DOHH2 (cell line): ENCODE data around the gene DHX29.
A peak's percentile ranks its signal among the peaks of the same experiment; 100 is the strongest.

ENCODE experiments used
- H3F3A ChIP-seq: fragments of 200-600 bp; sonication (generic), shearing (Covaris generic); 2 replicates; pipeline ENCODE4 v1.6.0; 2016; ENCODE audit warnings: antibody characterized with exemption, mild to moderate bottlenecking; ENCODE audit not compliant: control insufficient read depth, insufficient read depth
- H3K27ac ChIP-seq: fragments of 200-600 bp; sonication (generic); 2 replicates; pipeline ENCODE4 v1.5.1; 2014; ENCODE audit warnings: low read depth, mild to moderate bottlenecking, low read length, moderate library complexity
- H3K27me3 ChIP-seq: fragments of 200-600 bp; sonication (generic); 2 replicates; pipeline ENCODE4 v1.6.1; 2014; ENCODE audit warnings: mild to moderate bottlenecking, low read length, mixed read lengths; ENCODE audit not compliant: control insufficient read depth
- H3K36me3 ChIP-seq: fragments of 200-600 bp; sonication (generic); 2 replicates; pipeline ENCODE4 v1.6.1; 2014; ENCODE audit warnings: mild to moderate bottlenecking, low read length, moderate library complexity, mixed read lengths; ENCODE audit not compliant: control insufficient read depth
- H3K4me1 ChIP-seq: fragments of 200-600 bp; sonication (generic); 2 replicates; pipeline ENCODE4 v1.6.1; 2014; ENCODE audit warnings: mild to moderate bottlenecking, low read length, mixed read lengths; ENCODE audit not compliant: control insufficient read depth
- H3K4me2 ChIP-seq: fragments of 200-600 bp; sonication (generic); 2 replicates; pipeline ENCODE4 v1.6.0; 2014; ENCODE audit warnings: mild to moderate bottlenecking, low read length, moderate library complexity
- H3K4me3 ChIP-seq: fragments of 200-600 bp; sonication (generic); 2 replicates; pipeline ENCODE4 v1.5.1; 2014; ENCODE audit warnings: mild to moderate bottlenecking, low read length, mixed read lengths
- H3K79me2 ChIP-seq: fragments of 200-600 bp; sonication (generic); 2 replicates; pipeline ENCODE4 v1.6.1; 2014; ENCODE audit warnings: mild to moderate bottlenecking, low read length, mixed read lengths; ENCODE audit not compliant: control insufficient read depth
- H3K9me2 ChIP-seq: fragments of 200-600 bp; sonication (generic); replicated peaks from 2 replicates; pipeline ENCODE4 v1.6.1; 2014; ENCODE audit warnings: mild to moderate bottlenecking, low read length, mixed read lengths; ENCODE audit not compliant: control insufficient read depth
- H3K9me3 ChIP-seq: fragments of 200-600 bp; sonication (generic); 2 replicates; pipeline ENCODE4 v1.6.1; 2014; ENCODE audit warnings: antibody characterized with exemption, low read length, mixed read lengths; ENCODE audit not compliant: control insufficient read depth, insufficient read depth
- H4K20me1 ChIP-seq: fragments of 200-600 bp; sonication (generic); 2 replicates; pipeline ENCODE4 v1.6.0; 2014; ENCODE audit warnings: low read depth, mild to moderate bottlenecking, antibody characterized with exemption, low read length, moderate library complexity; ENCODE audit not compliant: control insufficient read depth, insufficient read depth
- CTCF ChIP-seq: fragments of 200-600 bp; sonication (generic); IDR thresholded peaks from one replicate; pipeline ENCODE4 v1.5.1; 2014; ENCODE audit warnings: antibody characterized with exemption, mild to moderate bottlenecking, low read depth, low read length; ENCODE audit not compliant: poor library complexity, severe bottlenecking
- EZH2phosphoT487 ChIP-seq: fragments of 200-600 bp; sonication (generic); IDR thresholded peaks from 2 replicates; pipeline ENCODE4 v1.6.1; 2017; ENCODE audit warnings: borderline replicate concordance, mild to moderate bottlenecking, antibody characterized with exemption, low read length, moderate library complexity, mixed read lengths

DHX29 gene

GRCh38 chr5:55223812-55224240 is 83.7 kb downstream of the DHX29 start:
- H3F3A ChIP-seq: no peaks in the 10 kb centered on the region
- peaks cover 28% of the 10 kb centered on the region for H3K4me1 ChIP-seq
- no peaks in the 10 kb centered on the region for H3K9me3 ChIP-seq
- H3K4me3 ChIP-seq: no peak overlapping the region
- H3K27ac ChIP-seq: no peak overlapping the region
- H3K4me2 ChIP-seq: no peak overlapping the region
- no peaks in the 10 kb centered on the region for H3K36me3 ChIP-seq
- no peaks in the 10 kb centered on the region for H3K9me2 ChIP-seq
- peaks cover 85% of the 10 kb centered on the region for H3K27me3 ChIP-seq
- H4K20me1 ChIP-seq: no peaks in the 10 kb centered on the region; the same call in 1 of the 2 replicates
- no peak for TF ChIP-seq EZH2phosphoT487
- TF ChIP-seq CTCF: no peak
- H3K79me2 ChIP-seq: no peaks in the 10 kb centered on the region

GRCh38 chr5:55222985-55223811 is 84.3 kb downstream of the DHX29 start:
- Histone ChIP-seq H3K9me3 (no peaks in the 10 kb centered on the region), H3K27me3 (peaks cover 79% of the 10 kb centered on the region)
- TF ChIP-seq EZH2phosphoT487 (0 out of 2 replicates have a peak, but pooled peaks have one; percentile 11), CTCF (no peak)

GRCh38 chr5:55222092-55222984 is 85.2 kb downstream of the DHX29 start:
- Histone ChIP-seq H3K27ac (no peak overlapping the region), H3K79me2 (no peaks in the 10 kb centered on the region), H3K36me3 (no peaks in the 10 kb centered on the region), H3F3A (no peaks in the 10 kb centered on the region), H3K4me1 (peaks cover 23% of the 10 kb centered on the region), H3K9me2 (no peaks in the 10 kb centered on the region), H4K20me1 (no peaks in the 10 kb centered on the region), H3K27me3 (peaks cover 71% of the 10 kb centered on the region), H3K9me3 (no peaks in the 10 kb centered on the region), H3K4me2 (no peak overlapping the region), H3K4me3 (no peak overlapping the region)
- 0 out of 2 replicates have a peak, but pooled peaks have one; percentile 13 for TF ChIP-seq EZH2phosphoT487
- TF ChIP-seq CTCF: no peak

More at GRCh38 chr5:55222985-55223811, 84.3 kb downstream of the DHX29 start:
- Histone ChIP-seq H3K4me1 (peaks cover 28% of the 10 kb centered on the region), H3K4me2 (no peak overlapping the region), H3K27ac (no peak overlapping the region), H3F3A (no peaks in the 10 kb centered on the region), H3K4me3 (no peak overlapping the region), H3K79me2 (no peaks in the 10 kb centered on the region), H3K9me2 (no peaks in the 10 kb centered on the region), H3K36me3 (no peaks in the 10 kb centered on the region), H4K20me1 (no peaks in the 10 kb centered on the region; the same call in 1 of the 2 replicates)
